ENCODE data around the gene EIF2D. TPM values are rescaled to one million over a fixed set of nuclear protein-coding genes. Genes with fewer than 3 reads are reported as not detected.
A peak's percentile ranks its signal among the peaks of the same experiment; 100 is the strongest.

The EIF2D gene
- total and polyA plus RNA-seq, 9 of the 15 experiments (the other 6 are each of a cell fraction or from before 2014, with no cell fraction given), result 81.1 to 138 (median 93.9) TPM

- TF ChIP-seq CREB3 (tag; conservative IDR thresholded peaks at IDR 0.05; ENCODE audit: low read depth) (0 out of 2 replicates have a peak, but pooled peaks have one; percentile 42), SPI1 (IDR thresholded peaks at IDR 0.05; ENCODE audit: borderline replicate concordance, low read depth, low read length) (no peak), ZNF197 (CRISPR knock-in tag; IDR thresholded peaks at IDR 0.05; ENCODE audit: low read depth) (no peak), DMBX1 (CRISPR knock-in tag; IDR thresholded peaks at IDR 0.05; ENCODE audit: borderline replicate concordance) (peak; percentile 68), PYGO2 (tag; IDR thresholded peaks at IDR 0.05) (no peak), MGA (IDR thresholded peaks at IDR 0.05) (peak; percentile 47), SMAD1 (IDR thresholded peaks at IDR 0.05; ENCODE audit: low read depth, low read length, partially characterized antibody) (no peak), MAX (CRISPR knock-in tag; IDR thresholded peaks at IDR 0.05) (peak; percentile 53), DNMT1 (IDR thresholded peaks at IDR 0.05) (no peak), UBTF (IDR thresholded peaks at IDR 0.05; ENCODE audit: borderline replicate concordance in 1 of 2, low read depth in 2 of 2, low read length in 2 of 2) (0 out of 4 replicates have a peak, but pooled peaks of 1 of the 2 experiments have one; percentile 7), SMARCE1 (IDR thresholded peaks at IDR 0.05) (no peak)
Observed at GRCh38 chr1:206560007-206560716, 52.1 kb downstream of the EIF2D start (continued).
